SK-N-SH treated with all-trans-retinoic acid at 6 μM for 48 hours (cell line): ENCODE measurements around the gene NAP1L4.

ENCODE experiments used
- ATAC-seq: fragments of 200-7000 bp; cut with Tn5 transposase; 3 replicates; pipeline ENCODE4 v1.9.1; 2020; ENCODE audit warnings: mild to moderate bottlenecking, moderate library complexity
- ARNTL ChIP-seq: fragments of 450-650 bp; formaldehyde crosslinking; IDR thresholded peaks from 2 replicates; pipeline ENCODE4 v1.5.0; 2020; ENCODE audit warnings: low read depth, mild to moderate bottlenecking, moderate library complexity, borderline replicate concordance
- BACH2 ChIP-seq: fragments of 250-450 bp; sonication (Bioruptor Pico); IDR thresholded peaks from 2 replicates; pipeline ENCODE4 v1.9.0; 2021; ENCODE audit warnings: mild to moderate bottlenecking, borderline replicate concordance
- CSDC2 ChIP-seq: fragments of 250-450 bp; sonication (Bioruptor Pico); IDR thresholded peaks from 2 replicates; pipeline ENCODE4 v1.5.0; 2020; ENCODE audit warnings: mild to moderate bottlenecking, moderate library complexity
- ESRRG ChIP-seq: fragments of 250-450 bp; sonication (Bioruptor Pico); IDR thresholded peaks from 2 replicates; pipeline ENCODE4 v1.6.1; 2021; ENCODE audit warnings: mild to moderate bottlenecking
- GLIS3 ChIP-seq: fragments of 250-450 bp; sonication (Bioruptor Pico); IDR thresholded peaks from 2 replicates; pipeline ENCODE4 v1.5.0; 2020; ENCODE audit warnings: mild to moderate bottlenecking, moderate library complexity
- ISL1 ChIP-seq: fragments of 250-450 bp; sonication (Bioruptor Pico); IDR thresholded peaks from 2 replicates; pipeline ENCODE4 v2.1.2; 2022; ENCODE audit warnings: mild to moderate bottlenecking, moderate library complexity
- OSR1 ChIP-seq: fragments of 250-450 bp; sonication (Bioruptor Pico); IDR thresholded peaks from 2 replicates; pipeline ENCODE4 v1.8.0; 2022; ENCODE audit warnings: moderate library complexity, mild to moderate bottlenecking, inconsistent platforms
- PPARA ChIP-seq: fragments of 250-450 bp; sonication (Bioruptor Pico); IDR thresholded peaks from 2 replicates; pipeline ENCODE4 v1.5.0; 2020; ENCODE audit warnings: mild to moderate bottlenecking, borderline replicate concordance
- RARB ChIP-seq: fragments of 250-450 bp; sonication (Bioruptor Pico); IDR thresholded peaks from 2 replicates; pipeline ENCODE4 v1.8.0; 2021; ENCODE audit warnings: mild to moderate bottlenecking, moderate library complexity
- SNAI2 ChIP-seq: fragments of 250-450 bp; sonication (Bioruptor Pico); IDR thresholded peaks from 2 replicates; pipeline ENCODE4 v1.5.0; 2020; ENCODE audit warnings: mild to moderate bottlenecking, moderate library complexity
- TCF4 ChIP-seq: fragments of 250-450 bp; sonication (Bioruptor Pico); IDR thresholded peaks from 2 replicates; pipeline ENCODE4 v1.8.0; 2021; ENCODE audit warnings: mild to moderate bottlenecking, moderate library complexity, borderline replicate concordance
- TOX ChIP-seq: fragments of 250-450 bp; sonication (Bioruptor Pico); IDR thresholded peaks from 2 replicates; pipeline ENCODE4 v1.8.0; 2021; ENCODE audit warnings: mild to moderate bottlenecking, moderate library complexity, borderline replicate concordance
- ZC3H10 ChIP-seq: fragments of 250-450 bp; sonication (Bioruptor Pico); IDR thresholded peaks from 2 replicates; pipeline ENCODE4 v1.5.1; 2021; ENCODE audit warnings: mild to moderate bottlenecking, moderate library complexity
- ZFP3 ChIP-seq: fragments of 250-450 bp; sonication (Bioruptor Pico); IDR thresholded peaks from 2 replicates; pipeline ENCODE4 v1.5.0; 2020; ENCODE audit warnings: mild to moderate bottlenecking, moderate library complexity
- ZFP30 ChIP-seq: fragments of 450-650 bp; formaldehyde crosslinking; IDR thresholded peaks from 2 replicates; pipeline ENCODE4 v1.5.0; 2022; ENCODE audit warnings: mild to moderate bottlenecking, moderate library complexity
- ZNF565 ChIP-seq: fragments of 450-650 bp; formaldehyde crosslinking; conservative IDR thresholded peaks from 2 replicates; pipeline ENCODE4 v1.5.0; 2020; ENCODE audit warnings: low read depth, mild to moderate bottlenecking, moderate library complexity
- ZNF70 ChIP-seq: fragments of 450-650 bp; formaldehyde crosslinking; IDR thresholded peaks from 2 replicates; pipeline ENCODE4 v1.5.0; 2020; ENCODE audit warnings: mild to moderate bottlenecking, moderate library complexity
- ZNF8 ChIP-seq: fragments of 450-650 bp; formaldehyde crosslinking; IDR thresholded peaks from 2 replicates; pipeline ENCODE4 v1.5.0; 2020; ENCODE audit warnings: mild to moderate bottlenecking, moderate library complexity
- TF ChIP-seq, protein P1 (sequence below): fragments of 250-450 bp; sonication (Bioruptor Pico); IDR thresholded peaks from 2 replicates; pipeline ENCODE4 v1.8.0; 2021; ENCODE audit warnings: low read depth, mild to moderate bottlenecking, moderate library complexity, borderline replicate concordance
- TF ChIP-seq, protein P2 (sequence below): fragments of 250-450 bp; sonication (Bioruptor Pico); IDR thresholded peaks from 2 replicates; pipeline ENCODE4 v1.8.0; 2020; ENCODE audit warnings: mild to moderate bottlenecking, moderate library complexity, borderline replicate concordance
- TF ChIP-seq, protein P3 (sequence below): fragments of 250-450 bp; sonication (Bioruptor Pico); IDR thresholded peaks from 2 replicates; pipeline ENCODE4 v1.5.1; 2020; ENCODE audit warnings: low read depth, mild to moderate bottlenecking, moderate library complexity
- TF ChIP-seq, protein P4 (sequence below): fragments of 250-450 bp; sonication (Bioruptor Pico); IDR thresholded peaks from 2 replicates; pipeline ENCODE4 v1.5.1; 2021; ENCODE audit warnings: mild to moderate bottlenecking, moderate library complexity

NAP1L4 gene

DNA sequence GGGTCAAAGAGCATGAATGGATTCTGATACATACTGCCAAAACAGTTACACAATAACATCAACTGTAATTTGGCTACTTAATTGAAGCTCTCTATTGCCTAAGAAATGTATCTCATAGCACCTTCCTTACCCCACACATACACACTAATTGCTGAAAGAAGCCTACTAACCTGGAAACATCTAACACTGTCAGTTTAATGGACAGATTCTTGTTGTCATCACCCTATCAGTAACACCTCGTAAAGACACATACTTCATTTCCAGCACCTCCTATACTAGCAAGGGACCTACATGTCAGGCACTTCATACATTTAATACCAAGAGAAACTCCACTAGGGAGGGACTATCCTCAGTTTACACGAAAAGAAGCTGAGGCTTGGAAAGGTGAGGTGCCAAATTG, 9.9 kb downstream of the NAP1L4 start:
- ATAC-seq: no peak

DNA sequence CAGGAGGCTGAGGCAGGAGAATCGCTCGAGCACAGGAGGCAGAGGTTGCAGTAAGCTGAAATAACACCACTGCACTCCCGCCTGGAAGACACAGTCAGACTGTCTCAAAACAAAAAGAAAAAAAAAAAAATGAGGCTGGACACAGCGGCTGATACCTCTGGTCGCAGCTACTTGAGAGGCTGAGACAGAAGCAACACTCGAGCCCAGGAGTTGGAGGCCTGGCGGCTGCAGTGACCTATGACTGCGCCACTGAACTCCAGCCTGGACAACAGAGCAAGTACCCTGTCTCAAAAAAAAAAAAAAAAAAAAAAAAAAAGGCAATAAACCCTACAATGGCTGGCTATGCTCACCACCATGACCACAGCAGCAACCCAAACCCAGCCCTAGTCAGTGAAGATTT, 11.0 kb downstream of the NAP1L4 start:
- TF ChIP-seq TCF4 (CRISPR knock-in tag) (no peak), GLIS3 (CRISPR knock-in tag) (no peak), ZFP3 (CRISPR knock-in tag) (no peak), RARB (CRISPR knock-in tag) (no peak), BACH2 (CRISPR knock-in tag) (no peak), TOX (CRISPR knock-in tag) (no peak), SNAI2 (no peak), OSR1 (CRISPR knock-in tag) (no peak), ZNF70 (CRISPR knock-in tag) (no peak), ESRRG (no peak), ZNF565 (CRISPR knock-in tag) (no peak), ISL1 (no peak), PPARA (no peak)
- TF ChIP-seq, protein P1, sequence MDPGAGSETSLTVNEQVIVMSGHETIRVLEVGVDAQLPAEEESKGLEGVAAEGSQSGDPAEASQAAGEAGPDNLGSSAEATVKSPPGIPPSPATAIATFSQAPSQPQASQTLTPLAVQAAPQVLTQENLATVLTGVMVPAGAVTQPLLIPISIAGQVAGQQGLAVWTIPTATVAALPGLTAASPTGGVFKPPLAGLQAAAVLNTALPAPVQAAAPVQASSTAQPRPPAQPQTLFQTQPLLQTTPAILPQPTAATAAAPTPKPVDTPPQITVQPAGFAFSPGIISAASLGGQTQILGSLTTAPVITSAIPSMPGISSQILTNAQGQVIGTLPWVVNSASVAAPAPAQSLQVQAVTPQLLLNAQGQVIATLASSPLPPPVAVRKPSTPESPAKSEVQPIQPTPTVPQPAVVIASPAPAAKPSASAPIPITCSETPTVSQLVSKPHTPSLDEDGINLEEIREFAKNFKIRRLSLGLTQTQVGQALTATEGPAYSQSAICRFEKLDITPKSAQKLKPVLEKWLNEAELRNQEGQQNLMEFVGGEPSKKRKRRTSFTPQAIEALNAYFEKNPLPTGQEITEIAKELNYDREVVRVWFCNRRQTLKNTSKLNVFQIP (CRISPR knock-in tag): no peak
- TF ChIP-seq, protein P2, sequence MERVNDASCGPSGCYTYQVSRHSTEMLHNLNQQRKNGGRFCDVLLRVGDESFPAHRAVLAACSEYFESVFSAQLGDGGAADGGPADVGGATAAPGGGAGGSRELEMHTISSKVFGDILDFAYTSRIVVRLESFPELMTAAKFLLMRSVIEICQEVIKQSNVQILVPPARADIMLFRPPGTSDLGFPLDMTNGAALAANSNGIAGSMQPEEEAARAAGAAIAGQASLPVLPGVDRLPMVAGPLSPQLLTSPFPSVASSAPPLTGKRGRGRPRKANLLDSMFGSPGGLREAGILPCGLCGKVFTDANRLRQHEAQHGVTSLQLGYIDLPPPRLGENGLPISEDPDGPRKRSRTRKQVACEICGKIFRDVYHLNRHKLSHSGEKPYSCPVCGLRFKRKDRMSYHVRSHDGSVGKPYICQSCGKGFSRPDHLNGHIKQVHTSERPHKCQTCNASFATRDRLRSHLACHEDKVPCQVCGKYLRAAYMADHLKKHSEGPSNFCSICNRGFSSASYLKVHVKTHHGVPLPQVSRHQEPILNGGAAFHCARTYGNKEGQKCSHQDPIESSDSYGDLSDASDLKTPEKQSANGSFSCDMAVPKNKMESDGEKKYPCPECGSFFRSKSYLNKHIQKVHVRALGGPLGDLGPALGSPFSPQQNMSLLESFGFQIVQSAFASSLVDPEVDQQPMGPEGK (CRISPR knock-in tag): no peak

More for the DNA sequence above, 9.9 kb downstream of the NAP1L4 start:
- TF ChIP-seq, protein P1 (CRISPR knock-in tag): no peak
- TF ChIP-seq GLIS3 (CRISPR knock-in tag) (no peak), ZFP30 (CRISPR knock-in tag) (no peak), CSDC2 (CRISPR knock-in tag) (no peak), ZNF8 (CRISPR knock-in tag) (no peak), ISL1 (no peak), BACH2 (CRISPR knock-in tag) (no peak), ZC3H10 (CRISPR knock-in tag) (no peak), ARNTL (no peak), TCF4 (CRISPR knock-in tag) (no peak), ZFP3 (CRISPR knock-in tag) (no peak), TOX (CRISPR knock-in tag) (no peak), SNAI2 (no peak), RARB (CRISPR knock-in tag) (no peak), ZNF565 (CRISPR knock-in tag) (no peak), OSR1 (CRISPR knock-in tag) (no peak), ESRRG (no peak)
- TF ChIP-seq, protein P2 (CRISPR knock-in tag): no peak
- TF ChIP-seq, protein P3, sequence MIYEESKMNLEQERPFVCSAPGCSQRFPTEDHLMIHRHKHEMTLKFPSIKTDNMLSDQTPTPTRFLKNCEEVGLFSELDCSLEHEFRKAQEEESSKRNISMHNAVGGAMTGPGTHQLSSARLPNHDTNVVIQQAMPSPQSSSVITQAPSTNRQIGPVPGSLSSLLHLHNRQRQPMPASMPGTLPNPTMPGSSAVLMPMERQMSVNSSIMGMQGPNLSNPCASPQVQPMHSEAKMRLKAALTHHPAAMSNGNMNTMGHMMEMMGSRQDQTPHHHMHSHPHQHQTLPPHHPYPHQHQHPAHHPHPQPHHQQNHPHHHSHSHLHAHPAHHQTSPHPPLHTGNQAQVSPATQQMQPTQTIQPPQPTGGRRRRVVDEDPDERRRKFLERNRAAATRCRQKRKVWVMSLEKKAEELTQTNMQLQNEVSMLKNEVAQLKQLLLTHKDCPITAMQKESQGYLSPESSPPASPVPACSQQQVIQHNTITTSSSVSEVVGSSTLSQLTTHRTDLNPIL: no peak
- TF ChIP-seq, protein P4, sequence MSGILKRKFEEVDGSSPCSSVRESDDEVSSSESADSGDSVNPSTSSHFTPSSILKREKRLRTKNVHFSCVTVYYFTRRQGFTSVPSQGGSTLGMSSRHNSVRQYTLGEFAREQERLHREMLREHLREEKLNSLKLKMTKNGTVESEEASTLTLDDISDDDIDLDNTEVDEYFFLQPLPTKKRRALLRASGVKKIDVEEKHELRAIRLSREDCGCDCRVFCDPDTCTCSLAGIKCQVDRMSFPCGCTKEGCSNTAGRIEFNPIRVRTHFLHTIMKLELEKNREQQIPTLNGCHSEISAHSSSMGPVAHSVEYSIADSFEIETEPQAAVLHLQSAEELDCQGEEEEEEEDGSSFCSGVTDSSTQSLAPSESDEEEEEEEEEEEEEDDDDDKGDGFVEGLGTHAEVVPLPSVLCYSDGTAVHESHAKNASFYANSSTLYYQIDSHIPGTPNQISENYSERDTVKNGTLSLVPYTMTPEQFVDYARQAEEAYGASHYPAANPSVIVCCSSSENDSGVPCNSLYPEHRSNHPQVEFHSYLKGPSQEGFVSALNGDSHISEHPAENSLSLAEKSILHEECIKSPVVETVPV: no peak

More for the DNA sequence above, 11.0 kb downstream of the NAP1L4 start:
- ATAC-seq: no peak
